ENCODE data around the gene CD7.

- no peak for TF ChIP-seq CTCF (IDR thresholded peaks at IDR 0.05 in 8 of 11, conservative IDR thresholded peaks at IDR 0.05 in 3 of 11)
- peak; percentile 72 to 83 (median 76) for TF ChIP-seq POLR2AphosphoS5 (IDR thresholded peaks at IDR 0.05)
- no peak for TF ChIP-seq POLR2A (IDR thresholded peaks at IDR 0.05)
Measured at GRCh38 chr17:82332669-82333278, 15.4 kb upstream of the CD7 start.

Data from spleen (tissue), 7 donors.